Activated gamma-delta T cell (primary cell): ENCODE results near the gene TPMT.

Experiments used
- DNase-seq: peaks from one replicate; lab custom pipeline; 2025; lab: John Stamatoyannopoulos, UW

Gene TPMT

GRCh38 chr6:18117136-18117535, 37.7 kb downstream of the TPMT start:
- DNase-seq: no peak

- no peak for DNase-seq
Measured at GRCh38 chr6:18115356-18115755, 39.5 kb downstream of the TPMT start.

DNA sequence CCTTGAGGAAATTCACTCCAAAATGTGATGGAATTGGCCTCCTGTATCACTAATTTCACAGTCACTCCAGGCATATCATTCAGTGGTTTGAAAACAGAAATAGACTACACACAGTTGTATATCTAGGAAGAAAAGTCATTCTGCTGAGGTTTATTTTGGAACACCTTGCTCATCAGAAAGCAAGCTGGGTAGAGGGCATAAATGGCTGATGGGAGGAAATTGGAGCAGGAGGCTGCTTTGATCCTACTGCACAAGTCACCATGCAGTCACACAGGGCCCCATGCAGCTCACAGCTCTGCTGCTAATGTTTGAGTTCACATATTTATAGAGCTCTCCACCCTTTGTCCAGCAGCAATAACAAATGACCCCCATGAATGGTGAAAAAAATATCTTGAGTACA, 44.7 kb downstream of the TPMT start:
- no peak for DNase-seq

DNA sequence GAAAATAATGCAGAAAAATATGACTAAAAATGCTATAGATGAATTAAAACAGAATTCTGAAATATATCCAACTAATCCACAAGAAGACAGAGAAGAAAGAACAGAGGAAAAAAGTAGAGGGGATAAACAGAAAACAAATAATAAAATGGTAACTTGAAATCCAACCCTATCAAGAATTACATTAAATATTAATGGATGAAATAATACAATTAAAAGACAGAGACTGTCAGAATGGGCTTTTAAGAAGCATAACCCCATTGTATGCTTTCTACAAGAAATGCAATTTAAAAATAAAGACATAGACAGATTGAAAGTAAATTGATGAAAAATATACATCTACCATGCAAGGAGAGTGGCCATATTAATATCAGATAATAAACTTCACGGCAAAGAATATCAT, 47.8 kb downstream of the TPMT start:
- no peak for DNase-seq

GRCh38 chr6:18102783-18103509, 51.9 kb downstream of the TPMT start:
- no peak for DNase-seq

GRCh38 chr6:18101873-18102272, 53.0 kb downstream of the TPMT start:
- no peak for DNase-seq

- no peak for DNase-seq
Measured at GRCh38 chr6:18101271-18101670, 53.6 kb downstream of the TPMT start.

GRCh38 chr6:18100296-18100695, 54.6 kb downstream of the TPMT start:
- no peak for DNase-seq

DNA sequence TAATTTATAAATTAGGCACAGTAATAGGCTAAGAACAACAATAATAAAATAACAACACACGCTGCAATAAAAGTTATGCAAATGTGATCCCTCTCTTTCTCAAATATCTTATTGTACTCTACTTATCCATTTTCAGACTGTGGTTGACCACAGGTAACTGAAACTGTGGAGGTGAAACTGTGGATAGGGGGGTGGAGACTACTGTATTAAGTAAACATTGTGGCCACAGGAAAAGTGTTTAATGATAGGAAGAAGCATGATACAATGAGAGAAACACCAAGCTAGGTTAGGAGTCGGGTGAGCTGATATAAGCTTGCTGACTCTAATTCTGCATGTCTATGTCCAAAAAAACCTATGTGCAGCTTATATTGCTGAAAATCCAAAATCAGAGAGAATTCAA, 55.4 kb downstream of the TPMT start:
- DNase-seq: no peak

DNA sequence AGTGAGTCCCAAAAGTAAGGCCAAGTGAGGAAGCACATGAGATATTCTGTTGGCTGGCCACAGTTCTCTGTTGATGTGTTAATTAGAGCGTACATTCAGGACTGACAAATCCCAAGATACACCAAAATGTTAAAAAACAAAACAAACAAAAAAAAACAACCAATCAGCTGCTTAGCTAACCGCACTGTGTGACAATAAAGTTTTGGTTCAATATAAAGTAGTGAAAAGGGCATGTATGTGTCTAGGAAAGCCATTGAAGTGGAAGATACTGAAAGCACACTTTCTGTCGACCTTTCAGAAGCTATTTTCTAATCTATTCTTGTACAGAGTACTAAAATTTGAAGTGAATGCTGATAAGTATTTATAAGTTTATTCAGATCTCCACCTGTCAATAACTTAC, 58.5 kb downstream of the TPMT start:
- no peak for DNase-seq

GRCh38 chr6:18091382-18091781, 63.5 kb downstream of the TPMT start:
- DNase-seq: no peak

GRCh38 chr6:18090349-18090786, 64.5 kb downstream of the TPMT start:
- no peak for DNase-seq

GRCh38 chr6:18088419-18089296, 66.2 kb downstream of the TPMT start:
- DNase-seq: no peak

GRCh38 chr6:18087396-18088165, 67.3 kb downstream of the TPMT start:
- DNase-seq: no peak

GRCh38 chr6:18081025-18081668, 73.7 kb downstream of the TPMT start:
- no peak for DNase-seq

GRCh38 chr6:18080544-18080943, 74.3 kb downstream of the TPMT start:
- no peak for DNase-seq

DNA sequence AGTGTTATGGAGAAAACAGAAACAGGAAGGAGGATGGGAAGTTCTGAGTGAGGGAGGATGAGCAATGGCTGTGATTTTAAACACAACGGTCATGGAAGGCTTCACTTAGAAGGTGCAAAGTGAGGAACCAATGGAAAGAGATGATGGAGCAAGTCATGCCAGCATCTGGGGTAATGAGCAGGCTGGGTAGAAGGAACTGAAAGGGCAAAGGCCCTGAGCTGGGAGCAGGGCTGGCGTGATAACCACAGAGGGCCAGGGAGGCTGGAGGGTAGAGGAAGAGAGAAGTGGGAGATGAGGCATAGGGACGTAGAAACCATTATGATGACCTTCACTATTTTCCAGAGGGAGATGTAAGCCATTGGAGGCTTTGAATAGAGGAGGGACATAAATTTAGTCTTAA, 76.0 kb downstream of the TPMT start:
- no peak for DNase-seq
